ENCODE measurements around the gene FMO2.

FMO2 gene

DNA sequence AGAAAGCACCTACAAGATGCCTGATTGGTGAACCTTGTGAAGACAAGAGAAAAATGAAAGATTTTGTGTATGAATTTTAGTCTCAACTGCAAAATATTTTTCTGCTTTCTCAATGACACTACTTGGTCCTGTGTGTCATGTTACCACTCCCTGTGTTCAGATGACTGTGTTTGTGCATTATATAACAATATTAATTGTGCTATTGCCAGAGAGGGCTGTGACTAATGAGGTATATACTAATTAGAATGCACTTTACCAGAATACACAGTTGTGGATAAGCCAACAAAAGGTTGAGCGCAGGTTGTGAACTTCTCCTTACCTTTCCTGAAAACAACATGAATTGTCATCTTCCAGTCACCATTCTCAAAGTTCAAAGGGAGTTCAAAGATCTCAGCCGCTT lies 17.3 kb upstream of the FMO2 start:
- no peak for DNase-seq (ENCODE audit: low read depth, low spot score)
- TF ChIP-seq CTCF (IDR thresholded peaks at IDR 0.05; ENCODE audit: insufficient read depth, low read length, missing control alignments) = no peak
- CTCF ChIA-PET = no interaction called here
- no peak overlapping the region for H3K4me3 ChIP-seq (ENCODE audit: low read depth, low read length)
- POLR2A ChIA-PET = no interaction called here

DNA sequence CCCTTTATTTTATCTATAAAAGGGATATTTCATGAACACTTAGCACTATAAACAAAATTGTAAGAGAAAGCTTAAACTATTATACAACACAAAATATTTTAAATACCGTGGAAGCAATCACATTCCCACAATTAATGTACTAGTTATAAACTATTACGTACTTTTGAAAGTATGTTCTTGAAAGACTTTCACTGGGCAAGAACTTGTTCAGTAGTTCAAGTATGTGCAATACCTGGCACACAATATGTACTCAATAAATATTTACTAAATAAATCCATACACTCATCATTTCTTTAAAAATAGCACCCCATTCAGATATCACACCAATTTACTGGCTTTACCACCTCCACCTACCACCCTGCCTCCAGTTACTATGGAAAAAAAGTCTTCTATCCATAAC lies 12.6 kb upstream of the FMO2 start:
- no peak for DNase-seq (ENCODE audit: low read depth, low spot score)
- CTCF ChIA-PET = no interaction called here
- POLR2A ChIA-PET = no interaction called here
- TF ChIP-seq CTCF (IDR thresholded peaks at IDR 0.05; ENCODE audit: insufficient read depth, low read length, missing control alignments) = no peak
- H3K4me3 ChIP-seq (ENCODE audit: low read depth, low read length) = no peak overlapping the region

DNA sequence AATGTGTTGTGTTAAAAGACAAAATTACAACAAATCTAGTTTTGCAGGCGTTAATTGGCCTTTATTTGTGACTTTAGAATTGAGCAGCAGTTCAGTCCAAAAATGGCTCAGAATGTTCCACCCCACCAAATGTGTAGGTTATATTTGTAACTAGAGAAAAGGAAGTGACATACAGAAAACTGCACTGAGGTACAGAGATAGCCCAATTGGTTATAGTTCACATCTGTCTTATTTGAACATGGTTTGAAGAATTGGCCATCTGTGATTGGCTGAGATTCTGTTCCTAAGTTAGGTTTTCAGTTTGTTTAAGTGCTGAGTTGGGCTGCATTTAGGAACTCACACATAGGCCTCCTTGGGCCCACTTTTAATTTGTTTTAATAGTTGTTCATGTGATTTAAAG lies 12.0 kb upstream of the FMO2 start:
- ChIA-PET CTCF (no interaction called here), POLR2A (no interaction called here)
- no peak for DNase-seq (ENCODE audit: low read depth, low spot score)
- H3K4me3 ChIP-seq (ENCODE audit: low read depth, low read length) = no peak overlapping the region
- TF ChIP-seq CTCF (IDR thresholded peaks at IDR 0.05; ENCODE audit: insufficient read depth, low read length, missing control alignments) = no peak

- no peak for TF ChIP-seq CTCF (IDR thresholded peaks at IDR 0.05; ENCODE audit: insufficient read depth, low read length, missing control alignments)
- H3K4me3 ChIP-seq (ENCODE audit: low read depth, low read length) = no peak overlapping the region
- POLR2A ChIA-PET = no interaction called here
- CTCF ChIA-PET = interaction anchor here (0.8 kb wide), 1 partner anchor 13 kb away, joined by 3 read pairs; no protein-coding TSS in a partner anchor
- DNase-seq (ENCODE audit: low read depth, low spot score) = no peak
These were observed 10.4 kb upstream of the FMO2 start for GRCh38 chr1:171174560-171175294.

DNA sequence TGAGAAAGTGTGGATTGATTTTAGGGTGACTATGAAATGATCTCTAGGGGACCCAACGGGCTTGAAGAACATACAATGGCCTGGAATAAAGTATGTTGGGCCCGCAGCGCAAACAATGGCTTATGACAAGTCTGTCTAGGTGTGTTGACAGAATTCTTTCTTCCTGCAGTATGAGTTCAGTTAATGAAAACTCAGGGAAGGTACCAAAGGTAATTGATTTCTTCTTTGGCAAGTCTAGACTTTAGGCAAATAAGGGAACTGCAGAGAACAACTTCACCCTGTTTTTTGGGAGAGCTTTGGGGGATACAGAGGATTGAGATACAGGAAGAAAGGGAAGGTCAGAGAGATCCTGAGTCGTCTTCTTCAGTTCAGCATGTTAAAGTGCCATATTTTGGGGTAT lies 7.8 kb upstream of the FMO2 start:
- ChIA-PET CTCF (interaction anchor here (2.0 kb wide), 1 partner anchor 49 kb away, joined by 4 read pairs; no protein-coding TSS in a partner anchor), POLR2A (no interaction called here)
- DNase-seq (ENCODE audit: low read depth, low spot score) = no peak
- no peak for TF ChIP-seq CTCF (IDR thresholded peaks at IDR 0.05; ENCODE audit: insufficient read depth, low read length, missing control alignments)
- no peak overlapping the region for H3K4me3 ChIP-seq (ENCODE audit: low read depth, low read length)

DNA sequence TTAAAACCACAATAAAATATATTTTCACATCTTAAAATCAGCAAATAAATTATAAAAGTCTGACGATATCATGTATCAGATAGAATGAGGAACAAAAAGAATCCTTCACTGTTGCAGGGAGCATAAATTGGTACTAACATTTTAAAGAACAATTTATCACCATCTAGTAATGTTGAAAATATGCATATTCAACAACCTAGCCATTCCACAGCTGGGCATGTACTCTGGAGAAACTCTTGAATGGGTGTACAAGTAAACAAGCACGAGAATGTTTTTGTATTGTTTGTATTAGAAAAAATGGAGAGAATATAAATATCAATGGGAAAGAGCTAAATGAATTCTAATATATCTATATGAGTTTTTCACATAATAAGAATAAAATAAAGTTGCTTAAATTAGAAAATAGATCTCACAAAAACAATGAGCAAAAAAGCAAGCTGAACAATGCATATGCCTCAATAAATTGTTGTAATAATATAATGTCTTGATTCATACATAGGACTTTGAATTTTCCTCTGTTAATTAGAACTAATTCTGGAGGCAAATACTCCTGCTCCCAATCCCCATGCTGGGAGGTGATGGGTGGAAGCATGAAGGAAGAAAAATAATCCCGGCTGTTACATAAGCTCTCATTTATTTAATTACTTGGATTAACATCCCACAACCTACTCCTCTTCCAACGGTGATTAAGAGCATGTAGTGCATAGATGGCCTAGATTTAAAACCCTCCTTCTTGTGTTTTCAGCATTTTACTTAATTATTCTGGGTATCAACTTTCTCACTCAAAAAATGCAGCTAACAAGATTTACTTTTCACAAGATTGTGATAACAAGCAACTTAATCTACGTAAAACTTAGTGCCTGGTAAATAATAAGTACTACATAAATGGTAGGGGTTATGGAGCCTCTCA lies 5.5 kb upstream of the FMO2 start:
- POLR2A ChIA-PET = no interaction called here
- CTCF ChIA-PET = no interaction called here
- no peak overlapping the region for H3K4me3 ChIP-seq (ENCODE audit: low read depth, low read length)
- DNase-seq (ENCODE audit: low read depth, low spot score) = no peak
- no peak for TF ChIP-seq CTCF (IDR thresholded peaks at IDR 0.05; ENCODE audit: insufficient read depth, low read length, missing control alignments)
